NB4 (cell line): ENCODE results near the gene TRAP1.
"Not testable (repeated sequence)": the region's sequence is repeated elsewhere in the genome, so short reads cannot be mapped to it uniquely, and the experiment has no call there.

Source experiments
- DNase-seq: peaks from one replicate; pipeline ENCODE4 v3.0.0; 2010; ENCODE audit warnings: low read depth
- H3K4me3 ChIP-seq: one replicate; pipeline ENCODE4 v1.5.1; 2011; ENCODE audit warnings: mild to moderate bottlenecking, low read depth, low read length, moderate library complexity
- MYC ChIP-seq: IDR thresholded peaks from 2 replicates; pipeline ENCODE4 v1.6.1; 2011; ENCODE audit warnings: low read depth, low read length
- POLR2A ChIP-seq: IDR thresholded peaks from 2 replicates; pipeline ENCODE4 v1.6.1; 2011; ENCODE audit warnings: mild to moderate bottlenecking; ENCODE audit not compliant: insufficient read length; ENCODE audit errors: extremely low read depth
- TF ChIP-seq, protein P1 (sequence below): IDR thresholded peaks from one replicate; pipeline ENCODE4 v1.5.1; 2012; ENCODE audit warnings: low read depth, low read length
- TF ChIP-seq, protein P2 (sequence below): IDR thresholded peaks from 2 replicates; pipeline ENCODE4 v1.6.1; 2011; ENCODE audit warnings: low read depth, low read length

TRAP1 gene

DNA sequence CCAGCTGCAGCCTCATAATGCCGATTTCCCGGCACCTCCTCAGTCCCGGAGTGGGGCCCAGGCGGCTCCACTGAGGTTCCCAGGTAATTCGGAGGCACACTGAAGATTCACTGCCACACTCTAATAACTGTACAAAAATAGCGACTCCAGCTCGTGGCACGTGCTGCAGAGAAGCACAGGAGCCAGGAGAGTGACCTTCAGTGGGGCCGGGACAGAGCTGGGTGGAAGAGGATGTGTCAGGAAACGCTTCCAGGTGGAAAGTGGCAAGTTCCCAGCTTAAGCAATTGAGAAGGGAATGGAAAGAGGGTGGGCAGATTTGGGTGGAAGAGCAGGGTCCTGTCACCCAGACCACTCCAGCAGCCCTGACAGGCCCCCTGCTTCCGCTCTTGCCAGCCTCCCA lies 3.1 kb upstream of the TRAP1 start:
- TF ChIP-seq POLR2A (no peak), MYC (no peak)
- TF ChIP-seq, protein P1, sequence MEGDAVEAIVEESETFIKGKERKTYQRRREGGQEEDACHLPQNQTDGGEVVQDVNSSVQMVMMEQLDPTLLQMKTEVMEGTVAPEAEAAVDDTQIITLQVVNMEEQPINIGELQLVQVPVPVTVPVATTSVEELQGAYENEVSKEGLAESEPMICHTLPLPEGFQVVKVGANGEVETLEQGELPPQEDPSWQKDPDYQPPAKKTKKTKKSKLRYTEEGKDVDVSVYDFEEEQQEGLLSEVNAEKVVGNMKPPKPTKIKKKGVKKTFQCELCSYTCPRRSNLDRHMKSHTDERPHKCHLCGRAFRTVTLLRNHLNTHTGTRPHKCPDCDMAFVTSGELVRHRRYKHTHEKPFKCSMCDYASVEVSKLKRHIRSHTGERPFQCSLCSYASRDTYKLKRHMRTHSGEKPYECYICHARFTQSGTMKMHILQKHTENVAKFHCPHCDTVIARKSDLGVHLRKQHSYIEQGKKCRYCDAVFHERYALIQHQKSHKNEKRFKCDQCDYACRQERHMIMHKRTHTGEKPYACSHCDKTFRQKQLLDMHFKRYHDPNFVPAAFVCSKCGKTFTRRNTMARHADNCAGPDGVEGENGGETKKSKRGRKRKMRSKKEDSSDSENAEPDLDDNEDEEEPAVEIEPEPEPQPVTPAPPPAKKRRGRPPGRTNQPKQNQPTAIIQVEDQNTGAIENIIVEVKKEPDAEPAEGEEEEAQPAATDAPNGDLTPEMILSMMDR = no peak
- TF ChIP-seq, protein P2, sequence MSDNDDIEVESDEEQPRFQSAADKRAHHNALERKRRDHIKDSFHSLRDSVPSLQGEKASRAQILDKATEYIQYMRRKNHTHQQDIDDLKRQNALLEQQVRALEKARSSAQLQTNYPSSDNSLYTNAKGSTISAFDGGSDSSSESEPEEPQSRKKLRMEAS = no peak
- H3K4me3 ChIP-seq = no peak overlapping the region
- no peak for DNase-seq

DNA sequence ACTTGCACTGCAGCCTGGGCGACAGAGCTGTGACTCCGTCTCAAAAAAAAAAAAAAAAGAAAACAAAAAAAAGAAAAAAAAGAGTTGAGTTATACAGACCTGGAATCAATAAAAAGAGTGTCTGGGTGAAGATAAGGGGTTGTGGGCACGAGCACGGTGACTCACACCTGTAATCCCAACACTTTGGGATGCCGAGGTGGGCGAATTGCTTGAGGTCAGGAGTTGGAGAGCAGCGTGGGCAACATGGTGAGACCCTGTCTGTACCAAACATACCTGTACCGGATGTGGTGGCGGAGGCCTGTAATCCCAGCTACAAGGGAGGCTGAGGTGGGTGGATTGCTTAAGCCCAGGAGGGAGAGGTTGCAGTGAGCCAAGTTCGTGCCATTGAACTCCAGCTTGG lies 1.3 kb upstream of the TRAP1 start:
- DNase-seq = no peak
- no peak for TF ChIP-seq POLR2A
- TF ChIP-seq, protein P2 = no peak
- TF ChIP-seq, protein P1 = no peak
- TF ChIP-seq MYC = no peak

DNA sequence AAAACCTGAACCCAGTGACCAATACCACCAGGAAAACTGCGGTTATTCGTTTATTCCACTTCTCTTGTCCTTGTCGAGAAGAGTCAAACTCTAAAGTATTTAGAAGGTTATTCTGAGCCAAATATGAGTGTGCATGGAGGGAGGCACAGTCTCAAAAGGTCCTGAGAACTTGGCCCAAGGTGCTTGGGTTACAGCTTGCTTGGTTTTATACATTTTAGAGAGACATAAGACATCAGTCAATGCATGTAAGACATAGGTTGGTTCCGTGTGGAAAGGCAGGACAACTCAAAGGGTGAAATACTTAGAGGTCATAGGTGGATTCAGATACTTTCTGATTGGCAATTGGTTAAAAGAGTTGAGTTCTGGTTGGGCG lies 681 bp upstream of the TRAP1 start:
- DNase-seq = no peak
- no peak for TF ChIP-seq POLR2A
- TF ChIP-seq MYC = no peak
- TF ChIP-seq, protein P1 = no peak
- TF ChIP-seq, protein P2 = no peak

More for the DNA sequence above, 1.3 kb upstream of the TRAP1 start:
- H3K4me3 ChIP-seq = no peak overlapping the region

DNA sequence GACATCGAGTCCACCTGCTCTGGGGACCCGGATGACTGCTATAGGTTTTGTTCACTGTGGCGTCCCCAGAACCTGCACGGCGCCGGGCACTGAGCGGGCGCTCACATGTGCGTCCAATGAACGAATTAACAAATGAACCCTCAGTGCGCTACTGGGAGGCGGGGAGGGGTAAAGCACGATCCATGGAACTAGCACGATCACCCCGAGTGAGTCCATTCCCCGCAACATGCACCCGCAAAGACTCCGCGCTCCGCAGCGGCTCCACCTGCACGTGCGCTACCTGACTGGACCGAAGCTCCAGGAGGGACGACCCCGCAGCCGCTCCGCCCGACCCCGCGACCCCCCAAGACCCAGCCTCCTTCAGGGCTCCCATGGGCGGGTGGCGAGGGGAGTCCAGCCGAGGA lies 491 bp downstream of the TRAP1 start:
- peak; percentile 66 for DNase-seq
- TF ChIP-seq POLR2A (no peak), MYC (no peak; the same call in 1 of the 2 replicates)
- TF ChIP-seq, protein P1 = no peak
- TF ChIP-seq, protein P2 = peak; percentile 70
- peak overlapping the region; percentile 90 for H3K4me3 ChIP-seq

More for the DNA sequence above, 681 bp upstream of the TRAP1 start:
- H3K4me3 ChIP-seq = peak overlapping the region; percentile 66

DNA sequence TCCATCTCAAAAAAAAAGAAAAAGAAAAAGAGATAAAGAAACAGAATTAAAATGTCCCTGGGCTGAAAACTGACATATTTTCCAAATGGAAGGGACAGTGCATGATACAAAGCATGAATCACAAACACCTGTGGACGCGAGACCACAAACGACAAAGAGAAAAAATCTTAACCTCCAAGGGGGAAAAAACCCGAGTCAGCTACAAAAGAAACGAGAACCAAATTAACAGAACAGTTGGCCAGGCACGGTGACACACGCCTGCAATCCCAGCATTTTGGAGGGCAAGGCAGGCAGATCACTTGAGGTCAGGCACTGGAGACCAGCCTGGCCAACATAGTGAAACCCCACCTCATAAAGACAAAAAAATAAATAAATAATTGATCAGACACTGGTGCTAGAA lies 1.9 kb downstream of the TRAP1 start:
- DNase-seq = no peak
- TF ChIP-seq, protein P1 = no peak
- TF ChIP-seq, protein P2 = no peak
- TF ChIP-seq MYC (no peak), POLR2A (no peak)
- no peak overlapping the region for H3K4me3 ChIP-seq

DNA sequence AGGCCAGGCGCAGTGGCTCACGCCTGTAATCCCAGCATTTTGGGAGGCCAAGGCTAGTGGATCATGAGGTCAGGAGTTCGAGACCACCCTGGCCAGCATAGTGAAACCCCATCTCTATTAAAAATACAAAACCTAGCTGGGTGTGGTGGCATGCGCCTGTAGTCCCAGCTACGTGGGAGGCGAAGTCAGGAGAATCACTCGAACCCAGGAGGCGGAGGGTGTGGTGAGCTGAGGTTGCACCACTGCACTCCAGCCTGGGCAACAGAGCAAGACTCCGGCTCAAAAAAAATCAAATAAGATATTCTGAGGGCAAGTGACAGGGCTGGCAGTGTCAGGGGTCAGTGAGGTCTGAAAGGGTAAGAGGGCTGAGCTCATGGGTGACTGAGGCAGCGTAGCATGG lies 2.9 kb downstream of the TRAP1 start:
- not testable (repeated sequence) for H3K4me3 ChIP-seq, DNase-seq
